Astrocyte (in vitro differentiated cells and primary cell): ENCODE measurements around the gene KCNJ3.

ENCODE experiments used
- CTCF ChIP-seq: IDR thresholded peaks from 2 replicates; pipeline ENCODE4 v1.5.1; 2011; ENCODE audit warnings: low read depth, mild to moderate bottlenecking, inconsistent platforms, low read length, moderate library complexity; ENCODE audit not compliant: insufficient read depth
- EZH2 ChIP-seq: IDR thresholded peaks from 2 replicates; pipeline ENCODE4 v1.6.1; 2012; ENCODE audit warnings: mild to moderate bottlenecking, low read length, inconsistent platforms; ENCODE audit not compliant: insufficient read depth

- TF ChIP-seq CTCF (no peak), EZH2 (no peak)
Measured at GRCh38 chr2:154898269-154898668, 199.8 kb downstream of the KCNJ3 start.
